Activated CD4-positive, alpha-beta T cell treated with anti-CD3 and anti-CD28 coated beads for 36 hours (primary cell): ENCODE measurements around the gene CACNA1B. TPM values are rescaled to one million over a fixed set of nuclear protein-coding genes. Genes with fewer than 3 reads are reported as not detected.

Experiments
- microRNA-seq: library from miRNA; unstranded; fragments of <30 nt; microRNA quantifications from one replicate; pipeline ENCODE4 v1.2.0, GENCODE V29; 2021; ENCODE audit warnings: borderline replicate concordance
- total RNA-seq, 2 experiments: library from RNA; stranded (reverse); gene quantifications; one replicate each; pipeline ENCODE4 v1.2.3, GENCODE V29; 2021

The CACNA1B gene
- total RNA-seq, 2 experiments from 2014 or later, result 0.05 to 0.07 TPM

Small RNAs within 50 kb of the gene (microRNA-seq; reads per million reads assigned to microRNA genes)
- gene MIR602, result not detected
